Panc1 (cell line): ENCODE measurements around the gene DPP7.

Experiments used
- POLR2AphosphoS5 ChIP-seq: IDR thresholded peaks from 2 replicates; pipeline ENCODE4 v1.6.1; 2012; ENCODE audit warnings: mild to moderate bottlenecking, low read depth, low read length, moderate library complexity
- SIN3A ChIP-seq: IDR thresholded peaks from 2 replicates; pipeline ENCODE4 v1.6.1; 2012; ENCODE audit warnings: low read depth, mild to moderate bottlenecking, low read length, moderate library complexity, borderline replicate concordance; ENCODE audit not compliant: insufficient read depth
- TCF7L2 ChIP-seq: IDR thresholded peaks from 2 replicates; pipeline ENCODE4 v1.6.1; 2011; ENCODE audit warnings: mild to moderate bottlenecking, low read depth, low read length, inconsistent platforms
- TF ChIP-seq, protein P1 (sequence below): fragments of 450-650 bp; IDR thresholded peaks from 2 replicates; pipeline ENCODE4 v1.5.1; 2017; ENCODE audit warnings: mild to moderate bottlenecking
- TF ChIP-seq, protein P2 (sequence below), 2 experiments: IDR thresholded peaks; 2 replicates each; pipeline ENCODE4 v1.6.1; 2011 to 2012; ENCODE audit warnings: low read depth in 2 of 2, control low read depth in 1 of 2, low read length in 1 of 2, mild to moderate bottlenecking in 1 of 2, moderate library complexity in 1 of 2; ENCODE audit not compliant: insufficient read depth in 1 of 2

DNA sequence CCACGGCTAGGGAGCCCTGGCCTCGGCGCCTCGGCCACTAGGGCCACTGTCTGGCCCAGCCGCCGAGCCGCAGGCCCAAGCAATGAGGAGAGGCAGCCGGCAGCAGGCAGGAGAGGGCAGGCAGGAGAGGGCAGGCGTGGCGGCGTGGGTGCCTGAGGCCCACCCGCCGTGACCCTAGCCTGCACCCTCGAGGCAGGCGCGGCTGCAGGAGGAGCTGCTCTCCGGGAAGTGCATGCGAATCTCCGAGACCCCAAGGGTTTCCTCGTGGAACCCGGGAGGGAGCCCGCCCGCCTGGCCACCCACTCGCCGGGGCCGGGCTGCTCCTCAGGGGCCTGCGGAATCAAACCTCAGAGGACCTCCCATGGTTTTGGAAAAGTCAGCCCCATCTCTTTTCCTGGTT, 33.7 kb upstream of the DPP7 start:
- TF ChIP-seq, protein P1, sequence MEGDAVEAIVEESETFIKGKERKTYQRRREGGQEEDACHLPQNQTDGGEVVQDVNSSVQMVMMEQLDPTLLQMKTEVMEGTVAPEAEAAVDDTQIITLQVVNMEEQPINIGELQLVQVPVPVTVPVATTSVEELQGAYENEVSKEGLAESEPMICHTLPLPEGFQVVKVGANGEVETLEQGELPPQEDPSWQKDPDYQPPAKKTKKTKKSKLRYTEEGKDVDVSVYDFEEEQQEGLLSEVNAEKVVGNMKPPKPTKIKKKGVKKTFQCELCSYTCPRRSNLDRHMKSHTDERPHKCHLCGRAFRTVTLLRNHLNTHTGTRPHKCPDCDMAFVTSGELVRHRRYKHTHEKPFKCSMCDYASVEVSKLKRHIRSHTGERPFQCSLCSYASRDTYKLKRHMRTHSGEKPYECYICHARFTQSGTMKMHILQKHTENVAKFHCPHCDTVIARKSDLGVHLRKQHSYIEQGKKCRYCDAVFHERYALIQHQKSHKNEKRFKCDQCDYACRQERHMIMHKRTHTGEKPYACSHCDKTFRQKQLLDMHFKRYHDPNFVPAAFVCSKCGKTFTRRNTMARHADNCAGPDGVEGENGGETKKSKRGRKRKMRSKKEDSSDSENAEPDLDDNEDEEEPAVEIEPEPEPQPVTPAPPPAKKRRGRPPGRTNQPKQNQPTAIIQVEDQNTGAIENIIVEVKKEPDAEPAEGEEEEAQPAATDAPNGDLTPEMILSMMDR: no peak
- no peak for TF ChIP-seq POLR2AphosphoS5
- TF ChIP-seq, protein P2, sequence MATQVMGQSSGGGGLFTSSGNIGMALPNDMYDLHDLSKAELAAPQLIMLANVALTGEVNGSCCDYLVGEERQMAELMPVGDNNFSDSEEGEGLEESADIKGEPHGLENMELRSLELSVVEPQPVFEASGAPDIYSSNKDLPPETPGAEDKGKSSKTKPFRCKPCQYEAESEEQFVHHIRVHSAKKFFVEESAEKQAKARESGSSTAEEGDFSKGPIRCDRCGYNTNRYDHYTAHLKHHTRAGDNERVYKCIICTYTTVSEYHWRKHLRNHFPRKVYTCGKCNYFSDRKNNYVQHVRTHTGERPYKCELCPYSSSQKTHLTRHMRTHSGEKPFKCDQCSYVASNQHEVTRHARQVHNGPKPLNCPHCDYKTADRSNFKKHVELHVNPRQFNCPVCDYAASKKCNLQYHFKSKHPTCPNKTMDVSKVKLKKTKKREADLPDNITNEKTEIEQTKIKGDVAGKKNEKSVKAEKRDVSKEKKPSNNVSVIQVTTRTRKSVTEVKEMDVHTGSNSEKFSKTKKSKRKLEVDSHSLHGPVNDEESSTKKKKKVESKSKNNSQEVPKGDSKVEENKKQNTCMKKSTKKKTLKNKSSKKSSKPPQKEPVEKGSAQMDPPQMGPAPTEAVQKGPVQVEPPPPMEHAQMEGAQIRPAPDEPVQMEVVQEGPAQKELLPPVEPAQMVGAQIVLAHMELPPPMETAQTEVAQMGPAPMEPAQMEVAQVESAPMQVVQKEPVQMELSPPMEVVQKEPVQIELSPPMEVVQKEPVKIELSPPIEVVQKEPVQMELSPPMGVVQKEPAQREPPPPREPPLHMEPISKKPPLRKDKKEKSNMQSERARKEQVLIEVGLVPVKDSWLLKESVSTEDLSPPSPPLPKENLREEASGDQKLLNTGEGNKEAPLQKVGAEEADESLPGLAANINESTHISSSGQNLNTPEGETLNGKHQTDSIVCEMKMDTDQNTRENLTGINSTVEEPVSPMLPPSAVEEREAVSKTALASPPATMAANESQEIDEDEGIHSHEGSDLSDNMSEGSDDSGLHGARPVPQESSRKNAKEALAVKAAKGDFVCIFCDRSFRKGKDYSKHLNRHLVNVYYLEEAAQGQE (IDR thresholded peaks at IDR 0.05; ENCODE audit: insufficient read depth in 1 of 2, low read depth in 2 of 2, low read length in 1 of 2): no peak
- no peak for TF ChIP-seq TCF7L2
- TF ChIP-seq SIN3A: no peak
